Sciatic nerve (tissue), 2 donors: ENCODE data around the gene MUC5AC. TPM values are rescaled to one million over a fixed set of nuclear protein-coding genes. Genes with fewer than 3 reads are reported as not detected.
"Not testable (repeated sequence)": the region's sequence is repeated elsewhere in the genome, so short reads cannot be mapped to it uniquely, and the experiment has no call there.

Source experiments
- ATAC-seq: fragments of 200-7000 bp; cut with Tn5 transposase; one replicate; pipeline ENCODE4 v1.9.1; 2020; ENCODE audit warnings: mild to moderate bottlenecking, moderate library complexity
- DNase-seq: peaks from one replicate; pipeline ENCODE4 v3.0.0-alpha.2; 2020; ENCODE audit warnings: low spot score
- intact Hi-C: fragments of 100-400 bp; cut with DNase I; formaldehyde crosslinking; loops from one replicate; pipeline ENCODE4 v1.14.2; 2022
- total RNA-seq: library from RNA; stranded (reverse); fragmentation: NEBNext Ultra II Directional; extraction: Animal tissue kit (Norgen Biotek cat#: 25700); gene quantifications from one replicate; pipeline ENCODE4 v1.2.1, GENCODE V29; 2021
- donor health status: DM: no; HTN: no; CAD: no.
- donor health status: DM: no; HTN: no; CAD: no.

Gene MUC5AC
- total RNA-seq, 1 donor from 2014 or later = 0.27 TPM

DNA sequence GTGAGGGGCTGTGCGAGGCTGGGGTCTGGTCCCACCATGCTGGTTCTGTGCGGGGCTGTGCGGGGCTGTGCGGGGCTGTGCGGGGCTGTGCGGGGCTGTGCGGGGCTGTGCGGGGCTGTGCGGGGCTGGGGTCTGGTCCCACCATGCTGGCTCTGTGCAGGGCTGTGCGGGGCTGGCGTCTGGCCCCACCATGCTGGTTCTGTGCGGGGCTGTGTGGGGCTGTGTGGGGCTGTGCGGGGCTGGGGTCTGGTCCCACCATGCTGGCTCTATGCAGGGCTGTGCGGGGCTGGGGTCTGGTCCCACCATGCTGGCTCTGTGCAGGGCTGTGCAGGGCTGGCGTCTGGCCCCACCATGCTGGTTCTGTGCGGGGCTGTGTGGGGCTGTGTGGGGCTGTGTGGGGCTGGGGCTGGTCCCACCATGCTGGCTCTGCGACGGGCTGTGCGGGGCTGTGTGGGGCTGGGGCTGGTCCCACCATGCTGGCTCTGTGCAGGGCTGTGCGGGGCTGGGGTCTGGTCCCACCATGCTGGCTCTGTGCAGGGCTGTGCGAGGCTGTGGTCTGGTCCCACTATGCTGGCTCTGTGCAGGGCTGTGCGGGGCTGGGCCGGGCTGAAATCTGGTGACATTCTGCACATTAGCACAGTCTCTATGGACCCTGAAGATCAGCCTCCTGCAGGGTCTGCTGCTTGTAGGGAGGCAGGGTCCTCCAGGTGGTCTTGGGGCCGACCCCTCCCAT is 1.9 kb downstream of the MUC5AC start:
- ATAC-seq, DNase-seq, intact Hi-C loops: not testable (repeated sequence)

DNA sequence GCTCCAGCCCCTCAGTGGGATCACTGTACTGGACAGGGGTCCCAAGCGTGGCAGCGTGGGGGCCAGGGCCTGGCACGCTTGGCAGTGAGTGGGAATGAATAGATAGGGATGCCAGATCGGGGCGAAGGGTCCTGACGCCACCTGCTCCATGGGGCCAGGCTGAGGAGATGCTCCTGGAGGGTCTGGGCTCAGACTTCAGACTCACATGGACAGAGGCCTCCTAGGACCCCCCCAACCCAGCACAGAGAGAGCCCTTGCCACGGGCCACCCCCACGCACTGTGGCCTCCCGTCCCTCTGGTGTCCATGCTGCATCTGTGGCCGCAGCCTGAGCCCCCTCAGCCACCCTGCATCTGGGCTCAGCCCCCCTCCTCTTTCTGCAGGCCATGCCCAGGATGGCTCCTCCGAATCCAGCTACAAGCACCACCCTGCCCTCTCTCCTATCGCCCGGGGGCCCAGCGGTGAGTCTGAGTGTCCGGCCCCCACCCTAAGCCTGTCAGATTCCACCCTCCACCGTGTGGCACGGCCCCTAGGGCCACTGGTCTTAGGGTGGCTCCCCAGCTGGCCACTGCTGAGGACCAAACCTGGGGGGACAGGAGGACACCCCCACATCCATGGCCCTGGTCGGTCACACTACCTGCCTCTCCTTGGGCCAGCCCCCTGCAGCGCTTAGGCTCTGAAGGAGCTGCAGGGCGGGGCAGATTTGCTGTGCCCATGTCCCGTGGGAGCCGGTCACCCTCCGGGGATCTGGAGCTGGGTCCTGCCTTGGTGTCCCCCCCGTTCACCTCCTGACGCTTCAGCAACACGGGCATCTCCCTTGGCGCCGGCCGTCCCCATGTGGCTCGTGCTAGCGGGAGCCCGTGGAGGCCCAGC is 2.7 kb downstream of the MUC5AC start:
- DNase-seq = peak; percentile 53
- no peak for ATAC-seq

DNA sequence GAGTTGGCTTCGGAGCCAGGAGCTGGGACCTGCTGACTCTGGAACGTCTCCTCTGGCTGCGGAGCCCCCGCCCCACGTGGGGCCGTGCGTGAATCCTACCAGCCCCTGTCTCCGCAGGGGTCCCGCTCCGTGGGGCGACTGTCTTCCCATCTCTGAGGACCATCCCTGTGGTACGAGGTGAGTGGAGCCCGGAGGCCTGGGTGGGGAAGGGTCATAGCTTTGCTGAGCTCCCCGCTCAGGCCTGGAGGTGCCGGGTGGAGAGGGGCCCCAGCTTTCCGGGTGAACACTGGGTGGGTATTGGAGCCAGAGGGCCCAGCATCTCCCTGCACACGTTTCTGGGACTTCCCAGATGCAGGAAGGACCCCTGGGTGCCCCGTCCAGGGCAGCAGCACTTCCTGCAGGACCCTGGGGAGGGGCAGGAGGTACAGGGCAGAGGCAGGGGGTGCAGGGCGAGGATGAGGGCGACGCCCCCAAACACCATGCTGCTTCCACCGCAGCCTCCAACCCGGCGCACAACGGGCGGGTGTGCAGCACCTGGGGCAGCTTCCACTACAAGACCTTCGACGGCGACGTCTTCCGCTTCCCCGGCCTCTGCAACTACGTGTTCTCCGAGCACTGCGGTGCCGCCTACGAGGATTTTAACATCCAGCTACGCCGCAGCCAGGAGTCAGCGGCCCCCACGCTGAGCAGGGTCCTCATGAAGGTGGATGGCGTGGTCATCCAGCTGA is 3.8 kb downstream of the MUC5AC start:
- intact Hi-C loops = no loop called here
- ATAC-seq (no peak), DNase-seq (no peak)

More for the DNA sequence above, 2.7 kb downstream of the MUC5AC start:
- intact Hi-C loops = no loop called here

DNA sequence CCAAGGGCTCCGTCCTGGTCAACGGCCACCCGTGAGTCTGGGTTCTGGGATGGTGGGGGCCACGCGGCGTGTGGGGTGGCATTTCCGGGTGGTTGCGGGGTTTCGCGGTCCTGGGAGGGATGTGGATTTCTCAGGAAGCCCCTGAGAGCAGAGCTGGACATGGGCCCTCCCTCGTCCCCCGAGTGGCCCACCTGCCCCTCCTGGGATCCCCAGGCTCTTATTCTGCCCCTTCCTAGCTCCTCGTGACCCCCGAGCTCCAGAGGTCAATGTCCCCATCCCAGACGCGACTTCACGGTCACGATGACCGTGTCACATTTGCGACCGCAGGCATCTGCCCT is 4.4 kb downstream of the MUC5AC start:
- ATAC-seq = no peak
- intact Hi-C loops = no loop called here
- no peak for DNase-seq

DNA sequence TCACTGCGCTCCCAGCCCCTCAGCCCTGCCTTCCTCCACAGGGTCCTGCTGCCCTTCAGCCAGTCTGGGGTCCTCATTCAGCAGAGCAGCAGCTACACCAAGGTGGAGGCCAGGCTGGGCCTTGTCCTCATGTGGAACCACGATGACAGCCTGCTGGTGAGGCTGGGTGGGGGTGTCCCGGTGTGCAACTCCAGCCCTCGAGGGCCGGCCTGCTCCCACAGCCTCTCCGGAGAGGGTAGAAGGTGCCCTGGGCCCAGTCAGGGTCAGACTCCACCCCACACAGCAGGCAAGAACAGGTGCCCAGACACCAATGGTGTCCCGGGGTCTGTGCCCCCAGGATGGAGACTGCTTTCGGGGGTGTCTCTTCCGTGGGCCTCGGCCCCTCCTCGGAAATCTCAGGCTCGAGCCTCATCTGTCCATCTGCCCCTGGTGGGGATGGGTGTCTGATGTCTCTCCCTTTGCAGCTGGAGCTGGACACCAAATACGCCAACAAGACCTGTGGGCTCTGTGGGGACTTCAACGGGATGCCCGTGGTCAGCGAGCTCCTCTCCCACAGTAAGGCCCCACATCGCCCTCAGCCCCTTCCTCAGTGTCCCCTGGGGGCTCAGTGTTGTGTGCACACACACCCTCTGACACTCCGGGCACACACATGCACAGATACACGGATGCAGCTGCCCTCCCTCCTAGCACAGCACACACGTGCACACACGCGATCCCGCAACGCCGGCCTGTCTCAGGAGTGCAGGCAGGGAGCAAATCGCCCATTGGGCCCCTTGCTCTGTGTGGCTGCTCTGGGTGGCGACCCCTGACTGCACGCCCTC is 4.9 kb downstream of the MUC5AC start:
- DNase-seq (no peak), ATAC-seq (no peak)
- intact Hi-C loops = no loop called here

DNA sequence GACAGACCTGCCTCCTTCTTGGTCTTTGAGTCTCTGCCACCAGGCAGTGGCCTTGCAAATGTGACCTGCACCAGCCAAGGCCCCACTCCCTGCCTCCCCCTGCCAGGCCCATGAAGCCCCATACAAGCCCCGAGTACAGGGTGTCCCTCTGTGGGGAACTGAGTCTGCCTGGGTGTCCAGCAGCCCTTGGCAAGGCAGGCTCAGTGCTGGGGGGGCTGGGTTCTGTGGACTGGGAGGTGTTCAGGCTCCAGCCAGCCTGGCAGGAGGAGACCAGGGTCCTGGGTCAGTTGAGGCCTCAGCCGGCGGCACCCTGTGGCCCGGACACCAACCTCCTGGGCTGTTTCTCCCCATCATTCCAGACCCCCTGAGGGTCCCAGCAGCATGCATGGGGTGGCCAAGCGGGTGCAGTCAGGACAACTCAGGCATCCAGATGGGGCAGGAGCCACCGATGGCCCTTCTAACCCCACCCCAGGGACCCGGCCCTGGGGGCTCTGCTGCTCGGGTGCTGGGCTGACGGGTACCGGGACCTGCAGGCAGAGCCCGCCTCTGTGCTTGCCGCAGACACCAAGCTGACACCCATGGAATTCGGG is 5.7 kb downstream of the MUC5AC start:
- DNase-seq (no peak), ATAC-seq (no peak)
- intact Hi-C loops = no loop called here

DNA sequence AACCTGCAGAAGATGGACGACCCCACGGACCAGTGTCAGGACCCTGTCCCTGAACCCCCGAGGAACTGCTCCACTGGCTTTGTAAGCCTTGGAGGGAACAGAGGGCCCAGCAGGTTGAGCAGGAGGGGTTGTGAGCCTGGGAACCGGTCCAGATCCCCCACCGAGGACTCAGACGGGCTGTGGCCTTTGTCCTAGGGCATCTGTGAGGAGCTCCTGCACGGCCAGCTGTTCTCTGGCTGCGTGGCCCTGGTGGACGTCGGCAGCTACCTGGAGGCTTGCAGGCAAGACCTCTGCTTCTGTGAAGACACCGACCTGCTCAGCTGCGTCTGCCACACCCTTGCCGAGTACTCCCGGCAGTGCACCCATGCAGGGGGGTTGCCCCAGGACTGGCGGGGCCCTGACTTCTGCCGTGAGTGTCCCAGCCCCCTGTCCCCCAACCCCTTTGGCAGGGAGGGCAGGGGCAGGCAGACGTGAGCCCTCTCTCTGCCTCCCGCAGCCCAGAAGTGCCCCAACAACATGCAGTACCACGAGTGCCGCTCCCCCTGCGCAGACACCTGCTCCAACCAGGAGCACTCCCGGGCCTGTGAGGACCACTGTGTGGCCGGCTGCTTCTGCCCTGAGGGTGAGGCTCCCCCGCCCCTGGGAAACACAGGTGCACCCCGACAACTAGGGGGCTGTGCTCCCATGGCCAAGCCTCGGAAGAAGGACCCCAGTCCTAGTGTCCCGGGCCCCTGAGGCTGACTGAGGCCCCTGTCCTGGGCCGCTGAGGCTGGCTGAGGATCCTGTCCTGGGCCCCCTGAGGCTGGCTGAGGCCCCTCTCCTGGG is 6.4 kb downstream of the MUC5AC start:
- ATAC-seq (no peak), DNase-seq (peak; percentile 45)
- intact Hi-C loops = no loop called here

DNA sequence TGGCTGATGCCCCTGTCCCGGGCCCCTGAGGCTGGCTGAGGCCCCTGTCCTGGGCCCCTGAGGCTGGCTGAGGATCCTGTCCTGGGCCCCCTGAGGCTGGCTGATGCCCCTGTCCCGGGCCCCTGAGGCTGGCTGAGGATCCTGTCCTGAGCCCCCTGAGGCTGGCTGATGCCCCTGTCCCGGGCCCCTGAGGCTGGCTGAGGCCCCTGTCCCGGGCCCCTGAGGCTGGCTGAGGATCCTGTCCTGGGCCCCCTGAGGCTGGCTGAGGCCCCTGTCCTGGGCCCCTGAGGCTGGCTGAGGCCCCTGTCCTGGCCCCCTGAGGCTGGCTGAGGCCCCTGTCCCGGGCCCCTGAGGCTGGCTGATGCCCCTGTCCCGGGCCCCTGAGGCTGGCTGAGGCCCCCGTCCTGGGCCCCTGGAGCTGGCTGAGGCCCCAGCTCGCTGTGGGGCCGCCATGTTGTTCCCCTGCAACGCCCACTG is 7.1 kb downstream of the MUC5AC start:
- ATAC-seq, intact Hi-C loops: not testable (repeated sequence)
- DNase-seq = peak; percentile 33

DNA sequence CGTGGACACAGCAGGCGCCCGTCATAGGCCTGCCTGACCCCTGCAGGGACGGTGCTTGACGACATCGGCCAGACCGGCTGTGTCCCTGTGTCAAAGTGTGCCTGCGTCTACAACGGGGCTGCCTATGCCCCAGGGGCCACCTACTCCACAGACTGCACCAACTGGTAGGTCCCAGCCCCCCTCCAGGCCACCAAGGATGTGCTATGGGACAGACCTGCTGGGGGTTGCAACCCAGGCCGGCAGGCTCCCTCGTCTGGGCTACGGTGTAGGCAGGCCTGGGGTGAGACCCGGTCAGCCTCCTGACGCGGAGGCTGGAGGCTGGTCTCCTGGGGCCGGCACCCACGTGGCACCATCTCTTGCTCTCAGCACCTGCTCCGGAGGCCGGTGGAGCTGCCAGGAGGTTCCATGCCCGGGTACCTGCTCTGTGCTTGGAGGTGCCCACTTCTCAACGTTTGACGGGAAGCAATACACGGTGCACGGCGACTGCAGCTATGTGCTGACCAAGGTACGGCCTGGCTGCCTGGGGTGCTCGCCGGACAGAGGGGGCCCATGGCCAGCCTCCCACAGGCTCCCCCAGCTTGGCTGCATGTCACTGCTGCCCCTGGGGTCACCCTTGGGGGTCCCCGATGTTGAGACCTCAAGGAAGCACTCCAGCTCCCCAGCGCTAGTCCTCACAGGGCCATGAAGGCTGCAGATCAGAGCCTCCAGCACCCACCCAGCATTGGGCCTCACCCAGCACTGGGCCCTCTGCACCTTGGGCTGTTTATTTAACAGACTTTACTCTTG is 7.7 kb downstream of the MUC5AC start:
- DNase-seq (peak; percentile 48), ATAC-seq (no peak)
- intact Hi-C loops = no loop called here

DNA sequence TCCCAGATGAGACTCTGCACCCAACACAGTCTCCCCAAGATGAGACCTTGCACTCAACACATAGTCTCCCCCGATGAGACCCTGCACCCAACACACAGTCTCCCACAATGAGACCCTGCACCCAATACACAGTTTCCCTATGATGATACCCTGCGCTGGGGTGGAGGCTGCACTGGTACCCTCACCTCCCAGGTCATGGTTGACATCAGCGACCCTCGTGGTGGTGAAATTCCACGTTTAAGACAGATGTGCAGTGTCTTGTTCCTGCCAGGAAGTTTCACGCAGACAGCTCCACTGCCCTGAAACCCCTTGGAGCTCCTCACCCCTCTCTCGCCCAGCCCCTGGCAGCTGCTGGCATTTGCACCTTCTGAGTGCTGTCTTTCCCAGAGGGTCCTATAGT is 9.5 kb downstream of the MUC5AC start:
- intact Hi-C loops = no loop called here
- DNase-seq (peak; percentile 36), ATAC-seq (no peak)

DNA sequence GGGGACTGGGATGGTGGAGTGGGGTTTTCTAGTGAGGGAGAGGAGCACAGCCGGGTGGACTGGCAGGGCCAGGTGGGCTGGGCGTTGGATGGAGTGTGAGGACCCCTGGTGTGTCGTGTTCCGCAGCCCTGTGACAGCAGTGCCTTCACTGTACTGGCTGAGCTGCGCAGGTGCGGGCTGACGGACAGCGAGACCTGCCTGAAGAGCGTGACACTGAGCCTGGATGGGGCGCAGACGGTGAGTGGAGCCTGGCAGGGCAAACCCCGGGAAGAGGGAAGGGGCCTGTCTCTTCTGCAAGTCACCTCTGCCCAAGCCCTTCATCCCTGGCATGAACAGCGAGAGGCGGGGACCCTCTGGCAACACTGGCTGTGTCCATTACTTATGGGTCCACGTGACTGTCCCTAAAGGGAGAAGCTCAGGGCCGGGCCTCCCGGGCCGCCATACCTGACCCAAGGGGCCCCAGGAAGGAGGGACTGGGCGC is 10.0 kb downstream of the MUC5AC start:
- DNase-seq = no peak
- intact Hi-C loops = no loop called here
- ATAC-seq = no peak

DNA sequence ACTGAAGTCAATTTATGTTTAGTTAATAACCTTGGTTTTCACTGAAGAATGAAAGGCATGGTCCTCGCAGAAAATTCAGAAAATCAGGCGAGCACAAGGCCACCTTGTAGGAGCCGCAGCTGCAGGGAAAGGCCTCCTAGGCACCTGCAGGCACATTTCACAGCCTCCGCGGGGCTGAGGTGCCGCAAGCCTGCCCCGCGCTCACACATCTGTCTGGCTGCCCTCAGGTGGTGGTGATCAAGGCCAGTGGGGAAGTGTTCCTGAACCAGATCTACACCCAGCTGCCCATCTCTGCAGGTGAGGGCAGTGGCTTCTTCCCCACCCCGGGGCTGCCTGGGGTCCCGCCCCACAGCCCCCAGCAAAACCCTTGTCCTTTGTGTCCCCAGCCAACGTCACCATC is 10.5 kb downstream of the MUC5AC start:
- intact Hi-C loops = no loop called here
- ATAC-seq (no peak), DNase-seq (no peak)

DNA sequence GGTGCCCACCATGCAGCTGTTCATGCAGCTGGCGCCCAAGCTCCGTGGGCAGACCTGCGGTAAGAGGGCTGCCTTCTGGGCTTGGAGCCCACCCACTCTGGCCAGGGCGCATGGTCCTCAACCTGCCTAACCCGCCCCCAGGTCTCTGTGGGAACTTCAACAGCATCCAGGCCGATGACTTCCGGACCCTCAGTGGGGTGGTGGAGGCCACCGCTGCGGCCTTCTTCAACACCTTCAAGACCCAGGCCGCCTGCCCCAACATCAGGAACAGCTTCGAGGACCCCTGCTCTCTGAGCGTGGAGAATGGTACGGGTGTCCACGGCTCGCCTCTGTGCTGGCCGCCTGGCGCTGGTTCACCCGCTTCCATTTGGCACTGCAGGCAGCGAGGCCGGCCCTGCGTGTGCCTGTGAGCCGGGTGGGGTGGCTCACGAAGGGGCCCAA is 11.0 kb downstream of the MUC5AC start:
- no peak for ATAC-seq
- intact Hi-C loops = no loop called here
- DNase-seq = no peak

DNA sequence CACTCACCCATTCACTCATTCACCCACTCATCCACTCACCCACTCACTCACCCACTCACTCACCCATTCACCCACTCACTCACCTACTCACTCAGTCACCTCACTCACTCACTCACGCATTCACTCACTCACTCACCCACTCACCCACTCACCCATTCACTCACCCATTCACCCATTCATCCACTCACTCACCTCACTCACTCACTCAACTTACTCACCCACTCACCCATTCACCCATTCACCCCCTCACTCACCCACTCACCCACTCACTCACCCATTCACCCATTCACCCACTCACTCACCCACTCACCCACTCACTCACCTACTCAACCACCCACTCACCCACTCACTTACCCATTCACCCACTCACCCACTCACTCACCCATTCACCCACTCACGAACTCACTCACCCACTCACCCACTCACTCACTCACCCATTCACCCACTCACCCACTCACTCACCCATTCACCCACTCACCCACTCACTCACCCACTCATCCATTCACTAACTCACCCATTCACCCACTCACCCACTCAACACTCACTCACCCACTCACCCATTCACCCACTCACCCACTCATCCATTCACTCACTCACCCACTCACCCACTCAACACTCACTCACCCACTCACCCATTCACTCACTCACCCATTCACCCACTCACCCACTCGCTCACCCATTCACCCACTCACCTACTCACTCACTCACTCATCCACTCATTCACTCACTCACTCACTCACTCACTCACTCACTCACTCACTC is 13.7 kb downstream of the MUC5AC start:
- intact Hi-C loops = no loop called here
- no peak for ATAC-seq
- no peak for DNase-seq

DNA sequence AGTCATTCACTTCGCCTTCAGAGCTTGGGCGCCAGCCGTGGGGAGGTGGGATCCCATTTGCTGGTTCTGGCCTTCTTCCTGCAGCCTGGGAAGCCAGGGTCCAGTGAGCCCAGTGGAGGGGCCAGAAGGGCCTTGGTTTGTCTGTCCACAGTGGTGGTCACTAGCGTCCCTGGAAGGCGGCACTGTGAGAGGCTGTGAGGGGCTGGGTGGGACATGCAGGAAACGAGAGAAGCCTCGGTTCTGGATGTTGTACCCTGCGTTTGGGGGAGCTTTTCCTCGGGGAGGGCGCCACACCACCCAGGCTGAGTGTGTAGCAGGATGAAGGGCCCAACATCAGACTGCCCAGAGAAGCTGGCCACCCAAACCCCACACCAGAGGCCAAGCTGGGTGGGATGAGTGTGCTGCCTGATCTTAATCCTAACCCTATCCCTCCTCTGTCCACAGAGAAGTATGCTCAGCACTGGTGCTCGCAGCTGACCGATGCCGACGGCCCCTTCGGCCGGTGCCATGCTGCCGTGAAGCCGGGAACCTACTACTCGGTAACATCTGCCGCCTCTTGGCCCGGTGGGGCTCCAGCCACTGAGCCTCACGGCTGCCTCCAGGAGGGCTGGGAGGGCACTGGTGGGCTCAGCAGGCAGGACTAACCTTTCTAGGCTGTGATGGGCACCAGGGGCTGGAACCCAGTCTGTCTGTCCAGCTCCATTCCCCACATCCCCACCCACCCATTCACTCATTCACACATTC is 14.4 kb downstream of the MUC5AC start:
- no peak for ATAC-seq
- DNase-seq = no peak
- intact Hi-C loops = no loop called here
